Endodermal cell (in vitro differentiated cells): ENCODE data around the gene SMIM5. TPM values are rescaled to one million over a fixed set of nuclear protein-coding genes. Genes with fewer than 3 reads are reported as not detected.

Experiments
- DNase-seq: peaks from one replicate; pipeline ENCODE4 v3.0.0-alpha.2; 2017
- H3K27ac ChIP-seq: 2 replicates; pipeline ENCODE4 v1.5.1; 2013; ENCODE audit warnings: mild to moderate bottlenecking, low read depth, low read length, moderate library complexity
- H3K27me3 ChIP-seq: 2 replicates; pipeline ENCODE4 v1.6.1; 2013; ENCODE audit warnings: mild to moderate bottlenecking, low read length, moderate library complexity; ENCODE audit not compliant: insufficient read depth, control insufficient read depth, poor library complexity, severe bottlenecking
- H3K36me3 ChIP-seq: 2 replicates; pipeline ENCODE4 v1.7.0; 2013; ENCODE audit warnings: mild to moderate bottlenecking, low read length, moderate library complexity; ENCODE audit not compliant: control insufficient read depth, insufficient read depth
- H3K4me1 ChIP-seq: one replicate; pipeline ENCODE4 v1.7.0; 2013; ENCODE audit warnings: low read length; ENCODE audit not compliant: control insufficient read depth, insufficient read depth
- H3K4me3 ChIP-seq: 2 replicates; pipeline ENCODE4 v1.5.1; 2013; ENCODE audit warnings: mild to moderate bottlenecking, low read length, moderate library complexity
- H3K9ac ChIP-seq: 2 replicates; pipeline ENCODE4 v1.6.1; 2013; ENCODE audit warnings: mild to moderate bottlenecking, low read length, moderate library complexity; ENCODE audit not compliant: poor library complexity, severe bottlenecking; ENCODE audit errors: extremely low read depth
- H3K9me3 ChIP-seq: 2 replicates; pipeline ENCODE4 v1.6.1; 2013; ENCODE audit warnings: mild to moderate bottlenecking, low read length, moderate library complexity; ENCODE audit not compliant: control insufficient read depth
- H3K27ac Mint-ChIP-seq: 2 replicates; pipeline ENCODE4 v1.8.0; 2020; ENCODE audit warnings: mixed read lengths
- H3K27me3 Mint-ChIP-seq: 2 replicates; pipeline ENCODE4 v1.8.0; 2021; ENCODE audit warnings: mild to moderate bottlenecking, mixed read lengths; ENCODE audit not compliant: insufficient read depth
- H3K36me3 Mint-ChIP-seq: 2 replicates; pipeline ENCODE4 v1.8.0; 2020; ENCODE audit warnings: low read depth, mixed read lengths
- H3K4me1 Mint-ChIP-seq: 2 replicates; pipeline ENCODE4 v1.8.0; 2020; ENCODE audit warnings: mixed read lengths
- H3K4me3 Mint-ChIP-seq: 2 replicates; pipeline ENCODE4 v1.8.0; 2020; ENCODE audit warnings: mild to moderate bottlenecking, moderate library complexity, mixed read lengths
- H3K9me3 Mint-ChIP-seq: 2 replicates; pipeline ENCODE4 v1.8.0; 2020; ENCODE audit warnings: mild to moderate bottlenecking, mixed read lengths
- CTCF ChIP-seq: fragments of 200-600 bp; sonication (generic); conservative IDR thresholded peaks from 2 replicates; pipeline ENCODE4 v1.5.0; 2021; ENCODE audit warnings: antibody characterized with exemption, mild to moderate bottlenecking
- whole genome bisulfite sequencing, 2 experiments: methylation state at CpG; one replicate each; pipeline versions ENCODE4 v1.1.5 to v1.1.7; 2013; ENCODE audit warnings: missing lambda C conversion rate in 2 of 2, mixed read lengths in 1 of 2; ENCODE audit not compliant: insufficient coverage in 1 of 2, insufficient read length in 1 of 2; 5-methylcytosine and 5-hydroxymethylcytosine counted together
- total RNA-seq, 2 donors: library from RNA; stranded (reverse); fragmentation: NEBNext Ultra II Directional in 1 of 2; extraction: Animal tissue kit (Norgen Biotek cat#: 25700) in 1 of 2; gene quantifications; 2 replicates in 1 of 2; 3 replicates in 1 of 2; pipeline ENCODE4 v1.2.1, GENCODE V29; 2021

The SMIM5 gene
- total RNA-seq, 2 donors from 2014 or later: 0.40 TPM; not detected in 1

- 93 to 97% methylated on average over 16 of the region's 16 CpGs for WGBS, 2 experiments
These were observed 2.5 kb downstream of the SMIM5 start for GRCh38 chr17:75635610-75636202.

GRCh38 chr17:75636381-75637142 lies 3.3 kb downstream of the SMIM5 start:
- no peaks in the 10 kb centered on the region for H3K27me3 Mint-ChIP-seq
- TF ChIP-seq CTCF: no peak
- peaks cover 10% of the 10 kb centered on the region for H3K36me3 ChIP-seq
- peaks cover 4% of the 10 kb centered on the region for H3K36me3 Mint-ChIP-seq
- H3K4me1 ChIP-seq: peaks cover 8% of the 10 kb centered on the region
- no peak overlapping the region for H3K4me3 ChIP-seq
- H3K27me3 ChIP-seq: no peaks in the 10 kb centered on the region
- H3K27ac ChIP-seq: no peak overlapping the region
- H3K9me3 Mint-ChIP-seq: no peaks in the 10 kb centered on the region
- 93% methylated on average over 15 to 19 of the region's 19 CpGs for WGBS, 2 experiments
- peaks cover 16% of the 10 kb centered on the region for H3K4me1 Mint-ChIP-seq
- no peak overlapping the region for H3K9ac ChIP-seq
- no peak overlapping the region for H3K4me3 Mint-ChIP-seq
- DNase-seq: no peak
- no peak overlapping the region for H3K27ac Mint-ChIP-seq
- no peaks in the 10 kb centered on the region for H3K9me3 ChIP-seq

More at GRCh38 chr17:75635610-75636202, 2.5 kb downstream of the SMIM5 start:
- H3K4me1 Mint-ChIP-seq: peaks cover 16% of the 10 kb centered on the region
- Histone ChIP-seq H3K27ac (no peak overlapping the region), H3K36me3 (peaks cover 10% of the 10 kb centered on the region), H3K27me3 (no peaks in the 10 kb centered on the region), H3K9me3 (no peaks in the 10 kb centered on the region), H3K4me1 (peaks cover 8% of the 10 kb centered on the region), H3K9ac (no peak overlapping the region), H3K4me3 (no peak overlapping the region)
- H3K36me3 Mint-ChIP-seq: peaks cover 4% of the 10 kb centered on the region
- no peaks in the 10 kb centered on the region for H3K9me3 Mint-ChIP-seq
- H3K4me3 Mint-ChIP-seq: no peak overlapping the region
- no peak for TF ChIP-seq CTCF
- no peak overlapping the region for H3K27ac Mint-ChIP-seq
- no peaks in the 10 kb centered on the region for H3K27me3 Mint-ChIP-seq
- DNase-seq: no peak

GRCh38 chr17:75637143-75637538 lies 3.9 kb downstream of the SMIM5 start:
- DNase-seq: no peak
- Histone ChIP-seq H3K4me1 (peaks cover 8% of the 10 kb centered on the region), H3K36me3 (peaks cover 5% of the 10 kb centered on the region), H3K9me3 (no peaks in the 10 kb centered on the region), H3K27ac (no peak overlapping the region), H3K9ac (no peak overlapping the region), H3K27me3 (no peaks in the 10 kb centered on the region), H3K4me3 (no peak overlapping the region)
- no peaks in the 10 kb centered on the region for H3K9me3 Mint-ChIP-seq
- H3K27me3 Mint-ChIP-seq: no peaks in the 10 kb centered on the region
- 93 to 95% methylated on average over 11 to 13 of the region's 13 CpGs for WGBS, 2 experiments
- peaks cover 16% of the 10 kb centered on the region for H3K4me1 Mint-ChIP-seq
- TF ChIP-seq CTCF: no peak
- peaks cover 4% of the 10 kb centered on the region for H3K36me3 Mint-ChIP-seq
- no peak overlapping the region for H3K27ac Mint-ChIP-seq
- no peak overlapping the region for H3K4me3 Mint-ChIP-seq
